Body of pancreas (tissue), 4 donors: ENCODE measurements around the gene PTPRD.

Experiments
- CTCF ChIP-seq, 7 experiments: fragments of 450-650 bp in 4 of 7; fragments of 200-600 bp in 3 of 7; sonication (generic) in 3 of 7; IDR thresholded peaks; one replicate each; pipeline ENCODE4 v1.5.1; 2016 to 2019; ENCODE audit warnings: antibody characterized with exemption in 7 of 7
- POLR2A ChIP-seq, 3 donors: fragments of 450-650 bp; IDR thresholded peaks; one replicate each; pipeline ENCODE4 v1.6.1; 2016; ENCODE audit warnings: antibody characterized with exemption in 3 of 3, mild to moderate bottlenecking in 2 of 3

DNA sequence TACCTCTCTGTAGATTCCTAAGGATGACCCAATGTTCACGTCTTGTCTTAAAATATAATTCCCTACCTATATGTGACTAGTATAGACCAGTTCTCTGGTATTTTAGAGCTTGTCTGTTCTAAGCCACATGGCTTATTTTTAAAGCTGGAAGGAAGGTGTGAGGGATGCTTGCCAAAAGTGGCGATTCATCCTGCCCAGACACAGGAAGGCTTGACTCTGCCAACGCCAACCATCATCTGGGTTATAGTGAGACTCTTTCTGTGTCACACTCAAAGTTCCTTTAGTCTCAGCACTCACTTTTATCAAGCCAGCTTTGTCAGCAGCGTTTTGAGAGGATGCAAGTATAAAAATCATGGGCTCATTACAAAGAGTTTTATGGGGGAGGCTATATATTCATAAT lies 500.0 kb downstream of the PTPRD start:
- TF ChIP-seq CTCF (IDR thresholded peaks at IDR 0.05), result no peak
- TF ChIP-seq POLR2A (IDR thresholded peaks at IDR 0.05), result no peak
